Subcutaneous adipose tissue (tissue), 4 donors: ENCODE data around the gene TMEM161A. TPM values are rescaled to one million over a fixed set of nuclear protein-coding genes. Genes with fewer than 3 reads are reported as not detected.

Source experiments
- total RNA-seq, 4 donors: library from RNA; depleted of rRNA; stranded (reverse); fragments of >200 nt; gene quantifications; one replicate each; pipeline ENCODE4 v1.1.0, GENCODE V29; 2016
- TF ChIP-seq, protein P1 (sequence below): fragments of 450-650 bp; IDR thresholded peaks from one replicate; pipeline ENCODE4 v1.5.1; 2016; ENCODE audit warnings: low read depth, mild to moderate bottlenecking, control low read depth, antibody characterized with exemption, moderate library complexity

The TMEM161A gene
- total RNA-seq, 4 donors from 2014 or later, result 9.5 to 21.1 (median 10.2) TPM

DNA sequence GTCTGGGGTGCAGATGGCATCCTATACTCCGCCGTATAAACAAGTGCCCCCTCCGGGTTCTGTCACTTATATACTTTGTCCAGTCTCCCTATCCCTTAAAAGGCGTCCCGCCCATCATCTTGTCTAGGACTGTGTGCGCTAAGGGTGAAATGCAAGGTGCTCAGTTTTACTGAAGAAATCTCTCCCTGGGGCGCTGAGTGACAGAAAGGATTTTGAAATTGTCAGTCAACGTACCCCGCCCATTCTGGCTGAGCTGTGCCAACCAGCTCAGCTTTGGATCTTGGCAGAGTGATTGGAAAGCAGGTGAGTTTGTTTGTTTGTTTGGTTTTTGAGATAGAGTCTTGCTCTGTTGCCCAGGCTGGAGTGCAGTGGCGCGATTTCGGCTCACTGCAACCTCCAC, 4.1 kb upstream of the TMEM161A start:
- TF ChIP-seq, protein P1, sequence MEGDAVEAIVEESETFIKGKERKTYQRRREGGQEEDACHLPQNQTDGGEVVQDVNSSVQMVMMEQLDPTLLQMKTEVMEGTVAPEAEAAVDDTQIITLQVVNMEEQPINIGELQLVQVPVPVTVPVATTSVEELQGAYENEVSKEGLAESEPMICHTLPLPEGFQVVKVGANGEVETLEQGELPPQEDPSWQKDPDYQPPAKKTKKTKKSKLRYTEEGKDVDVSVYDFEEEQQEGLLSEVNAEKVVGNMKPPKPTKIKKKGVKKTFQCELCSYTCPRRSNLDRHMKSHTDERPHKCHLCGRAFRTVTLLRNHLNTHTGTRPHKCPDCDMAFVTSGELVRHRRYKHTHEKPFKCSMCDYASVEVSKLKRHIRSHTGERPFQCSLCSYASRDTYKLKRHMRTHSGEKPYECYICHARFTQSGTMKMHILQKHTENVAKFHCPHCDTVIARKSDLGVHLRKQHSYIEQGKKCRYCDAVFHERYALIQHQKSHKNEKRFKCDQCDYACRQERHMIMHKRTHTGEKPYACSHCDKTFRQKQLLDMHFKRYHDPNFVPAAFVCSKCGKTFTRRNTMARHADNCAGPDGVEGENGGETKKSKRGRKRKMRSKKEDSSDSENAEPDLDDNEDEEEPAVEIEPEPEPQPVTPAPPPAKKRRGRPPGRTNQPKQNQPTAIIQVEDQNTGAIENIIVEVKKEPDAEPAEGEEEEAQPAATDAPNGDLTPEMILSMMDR, result no peak

DNA sequence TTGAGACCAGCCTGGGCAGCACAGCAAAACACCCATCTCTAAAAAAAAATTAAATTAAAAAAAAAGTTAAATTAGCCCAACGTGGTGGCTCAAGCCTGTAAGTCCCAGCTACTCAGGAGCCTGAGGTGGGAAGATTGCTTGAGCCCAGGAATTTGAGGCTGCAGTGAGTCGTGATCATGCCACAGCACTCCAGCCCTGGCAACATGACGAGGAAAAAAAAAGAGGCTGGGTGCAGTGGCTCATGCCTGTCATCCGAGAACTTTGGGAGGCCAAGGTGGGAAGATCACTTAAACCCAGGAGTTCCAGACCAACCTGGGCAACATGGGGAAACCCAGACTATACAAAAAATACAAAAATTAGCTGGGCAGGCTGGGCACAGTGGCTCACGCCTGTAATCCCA, 2.2 kb upstream of the TMEM161A start:
- TF ChIP-seq, protein P1, result no peak

DNA sequence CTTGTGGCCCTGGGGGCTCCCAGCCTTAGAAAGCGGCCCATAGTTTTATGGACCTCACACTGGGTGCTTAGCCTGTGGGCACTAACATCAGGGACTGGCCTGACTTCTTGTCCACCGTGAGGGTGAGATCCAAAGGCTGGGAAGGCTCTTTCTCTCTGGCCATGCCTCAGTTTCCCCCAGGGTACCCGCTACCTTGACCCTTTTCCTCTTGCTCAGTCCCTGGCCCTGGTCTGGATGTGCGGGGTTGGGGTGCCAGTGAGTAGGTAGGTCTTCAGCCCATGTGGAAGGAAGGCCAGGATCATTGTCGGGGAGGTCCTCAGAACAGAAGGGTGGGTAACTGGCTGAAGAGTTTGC, 1.6 kb upstream of the TMEM161A start:
- TF ChIP-seq, protein P1, result no peak

DNA sequence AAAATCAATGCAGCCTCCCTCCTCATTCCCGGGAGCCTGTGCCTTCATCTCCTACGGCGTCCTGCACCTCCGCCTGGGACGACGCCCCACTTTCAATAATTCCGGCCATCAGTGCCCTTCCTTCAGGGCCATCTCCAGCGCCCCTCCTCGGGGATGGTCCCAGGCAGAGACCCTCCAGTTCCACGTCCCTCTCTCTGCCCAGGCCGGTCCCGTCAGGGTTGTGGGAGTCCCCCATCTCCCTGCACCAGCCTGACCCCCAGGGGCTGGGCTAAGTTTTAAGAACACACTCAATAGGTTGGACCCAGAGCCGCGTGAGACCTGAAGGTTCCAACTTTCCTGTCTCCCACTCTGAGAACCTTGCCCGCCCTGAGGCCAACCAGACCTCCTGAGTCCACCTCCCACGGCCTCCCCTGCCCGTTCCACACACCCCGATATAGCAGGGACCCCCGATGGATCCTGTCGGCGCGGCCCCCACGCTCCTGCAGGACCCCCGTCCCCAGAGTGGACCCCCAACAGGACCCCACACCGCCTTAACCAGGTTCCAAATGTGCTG, 646 bp downstream of the TMEM161A start:
- TF ChIP-seq, protein P1, result no peak

DNA sequence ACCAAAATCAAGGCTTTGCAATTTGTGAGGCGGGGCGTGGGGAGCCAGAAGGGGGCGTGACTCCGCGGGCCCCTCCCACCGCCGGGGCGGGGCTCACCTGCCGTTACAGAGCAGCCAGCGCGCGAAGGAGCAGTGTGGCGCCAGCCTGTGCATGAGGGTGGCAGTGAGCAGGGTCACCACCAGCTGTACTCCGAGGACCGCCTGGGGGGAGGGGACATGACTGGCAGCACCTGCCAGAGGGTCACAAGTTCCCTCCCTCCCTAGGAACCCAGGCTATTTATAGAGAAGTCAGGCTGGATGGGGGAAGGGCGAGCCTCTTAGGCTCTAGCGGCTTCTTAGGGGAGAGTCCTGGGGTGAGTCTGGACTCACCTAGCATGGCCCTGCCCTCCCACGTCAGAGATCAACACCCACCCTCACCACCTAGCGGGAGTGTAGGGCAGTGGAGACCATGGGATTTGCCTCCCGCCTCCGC, 3.6 kb downstream of the TMEM161A start:
- TF ChIP-seq, protein P1, result no peak

DNA sequence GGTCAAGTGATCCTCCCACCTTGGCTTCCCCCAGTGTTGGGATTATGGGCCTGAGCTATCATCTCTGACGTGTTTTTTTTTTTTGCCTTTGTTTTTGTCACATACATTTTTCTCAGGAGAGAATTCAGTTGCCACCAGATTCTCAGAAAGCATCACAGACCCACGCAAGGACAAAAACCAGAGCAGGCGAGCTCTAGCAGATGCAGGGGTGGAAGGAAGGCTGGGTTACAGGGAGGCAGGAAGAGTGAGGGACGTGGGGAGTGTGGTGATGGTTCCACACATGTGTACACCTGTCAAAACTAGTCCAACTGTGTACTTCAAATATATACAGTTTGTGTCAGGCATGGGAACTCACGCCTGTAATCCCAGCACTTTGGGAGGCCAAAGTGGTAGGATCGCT, 4.3 kb downstream of the TMEM161A start:
- TF ChIP-seq, protein P1, result no peak

DNA sequence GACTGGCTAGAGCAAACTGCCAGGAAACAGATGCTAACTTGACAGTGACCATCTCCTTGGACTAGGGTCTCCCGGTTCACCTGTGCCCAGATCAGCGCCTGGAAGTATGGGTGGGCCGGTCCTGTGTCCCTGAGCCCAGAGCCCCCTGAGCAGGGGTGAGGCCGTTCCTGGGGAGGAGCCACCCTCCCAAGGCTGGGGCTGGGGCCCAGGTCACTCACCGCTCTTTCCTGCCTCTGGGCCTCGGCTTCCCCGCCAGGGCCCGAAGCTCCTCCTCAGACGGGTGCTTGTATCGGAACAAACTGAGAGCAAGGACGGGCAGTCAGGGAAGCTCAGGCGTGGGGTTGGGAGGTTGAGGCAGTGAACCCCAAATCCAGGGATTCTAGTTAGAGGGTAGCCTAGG, 5.4 kb downstream of the TMEM161A start:
- TF ChIP-seq, protein P1, result no peak

DNA sequence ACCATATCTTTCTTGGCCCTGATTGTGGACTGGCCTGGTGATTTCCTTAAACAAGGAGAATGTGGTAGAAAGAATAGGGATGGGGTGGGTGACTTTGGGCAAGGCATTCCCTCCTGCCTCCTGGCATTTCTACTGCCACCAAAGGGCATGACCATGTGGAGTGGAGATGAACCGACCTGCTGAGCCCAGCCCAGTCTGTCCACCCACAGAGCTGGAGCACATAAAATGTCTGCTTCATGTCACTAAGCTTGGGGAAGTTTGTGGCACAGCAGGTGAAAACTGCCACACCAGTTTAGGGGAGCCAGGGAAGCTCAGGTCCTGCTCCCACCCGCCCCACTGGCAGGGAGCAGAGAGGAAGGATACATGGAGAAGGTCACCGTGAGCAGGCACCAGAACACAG, 6.3 kb downstream of the TMEM161A start:
- TF ChIP-seq, protein P1, result no peak
